ENCODE results near the gene FN1.
"Not testable (repeated sequence)": the region's sequence is repeated elsewhere in the genome, so short reads cannot be mapped to it uniquely, and the experiment has no call there.

Gene FN1

DNA sequence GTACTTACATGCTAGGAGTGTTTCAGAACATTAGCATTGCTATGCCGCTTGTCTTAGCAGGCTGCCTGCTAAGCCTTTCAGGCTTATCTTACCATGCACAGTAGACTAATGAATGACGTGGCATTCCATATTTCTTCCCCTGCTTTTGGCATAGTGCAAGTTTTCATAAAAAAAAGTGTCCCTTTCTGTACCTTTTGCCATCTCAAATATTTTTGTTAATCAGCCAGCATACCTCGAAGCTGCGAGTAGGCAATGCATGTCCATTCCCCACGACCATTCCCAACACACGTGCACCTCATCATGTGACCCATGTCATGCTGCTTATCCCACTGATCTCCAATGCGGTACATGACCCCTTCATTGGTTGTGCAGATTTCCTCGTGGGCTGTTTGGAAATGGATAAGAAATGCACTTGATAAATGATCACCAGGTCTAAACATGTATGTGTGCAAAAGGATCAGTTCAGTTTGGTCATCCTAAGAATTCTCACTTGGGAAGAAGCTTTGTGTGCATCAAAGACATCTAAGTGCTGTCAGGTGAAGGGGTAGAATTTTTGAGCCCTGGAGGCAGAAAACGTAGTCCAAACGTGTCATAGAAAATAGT lies 13.9 kb downstream of the FN1 start:
- peak; percentile 16 for DNase-seq

DNA sequence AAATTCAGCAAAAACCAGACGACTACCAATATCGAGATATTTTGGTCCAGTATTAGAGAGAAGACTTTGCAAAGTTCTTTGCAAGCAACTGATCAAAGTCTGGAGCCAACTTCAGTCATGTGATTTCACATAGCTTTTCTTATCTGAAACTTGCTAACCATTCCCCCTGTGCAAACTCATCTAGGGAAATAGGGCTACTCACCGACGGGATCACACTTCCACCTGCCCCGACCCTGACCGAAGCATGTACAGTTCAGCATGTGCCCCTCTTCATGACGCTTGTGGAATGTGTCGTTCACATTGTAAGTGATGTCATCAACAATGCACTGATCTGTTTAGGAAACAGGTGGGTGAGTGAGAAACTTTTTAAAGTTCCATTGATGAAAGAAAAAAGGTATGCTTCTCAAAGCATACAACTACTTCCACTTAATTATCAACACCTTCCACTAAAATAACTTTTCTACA lies 15.4 kb downstream of the FN1 start:
- DNase-seq = no peak

DNA sequence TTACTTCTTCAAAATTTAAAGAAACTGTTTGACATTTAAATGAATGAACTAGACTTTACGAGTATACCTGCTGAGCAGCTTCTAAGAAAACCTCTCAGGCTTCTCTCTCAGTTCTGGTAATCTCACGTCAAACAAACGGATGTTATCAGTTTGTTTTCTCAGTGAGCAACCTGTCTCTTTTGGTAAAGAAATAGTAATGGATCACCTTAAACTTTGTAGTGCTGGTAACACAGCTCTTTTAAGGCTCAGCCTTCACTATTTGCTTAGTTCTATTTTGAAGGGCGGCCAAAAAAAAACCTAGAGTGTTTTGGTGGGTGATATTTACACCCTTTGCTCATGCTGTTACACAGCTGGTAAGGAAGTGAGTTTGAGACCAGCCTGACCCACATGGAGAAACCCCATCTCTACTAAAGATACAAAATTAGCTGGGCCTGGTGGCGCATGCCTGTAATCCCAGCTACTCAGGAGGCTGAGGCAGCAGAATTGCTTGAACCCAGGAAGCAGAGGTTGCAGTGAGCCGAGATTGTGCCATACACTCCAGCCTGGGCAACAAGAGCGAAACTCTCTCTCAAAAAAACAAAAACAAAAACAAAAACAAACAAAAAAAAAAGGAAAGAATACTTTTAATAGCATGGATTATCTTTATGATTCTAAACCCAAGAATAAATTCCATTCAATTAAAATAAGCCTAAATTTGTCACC lies 15.9 kb downstream of the FN1 start:
- DNase-seq = no peak

DNA sequence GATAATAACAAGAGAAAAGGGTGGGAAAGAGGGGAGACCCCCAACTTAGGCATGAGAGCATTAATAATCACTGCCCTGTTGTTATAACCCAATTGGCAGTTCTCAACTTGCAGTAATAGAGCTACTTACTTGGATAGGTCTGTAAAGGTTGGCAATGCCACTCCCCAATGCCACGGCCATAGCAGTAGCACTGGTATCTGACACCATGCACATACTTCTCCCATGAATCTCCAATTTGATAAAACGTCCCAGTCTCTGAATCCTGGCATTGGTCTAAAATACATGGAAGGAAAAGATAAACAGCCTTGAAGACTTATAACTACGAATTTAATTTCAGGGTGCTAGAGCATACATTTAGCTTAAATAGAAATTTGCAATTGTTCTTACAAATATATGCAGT lies 16.8 kb downstream of the FN1 start:
- DNase-seq = no peak

DNA sequence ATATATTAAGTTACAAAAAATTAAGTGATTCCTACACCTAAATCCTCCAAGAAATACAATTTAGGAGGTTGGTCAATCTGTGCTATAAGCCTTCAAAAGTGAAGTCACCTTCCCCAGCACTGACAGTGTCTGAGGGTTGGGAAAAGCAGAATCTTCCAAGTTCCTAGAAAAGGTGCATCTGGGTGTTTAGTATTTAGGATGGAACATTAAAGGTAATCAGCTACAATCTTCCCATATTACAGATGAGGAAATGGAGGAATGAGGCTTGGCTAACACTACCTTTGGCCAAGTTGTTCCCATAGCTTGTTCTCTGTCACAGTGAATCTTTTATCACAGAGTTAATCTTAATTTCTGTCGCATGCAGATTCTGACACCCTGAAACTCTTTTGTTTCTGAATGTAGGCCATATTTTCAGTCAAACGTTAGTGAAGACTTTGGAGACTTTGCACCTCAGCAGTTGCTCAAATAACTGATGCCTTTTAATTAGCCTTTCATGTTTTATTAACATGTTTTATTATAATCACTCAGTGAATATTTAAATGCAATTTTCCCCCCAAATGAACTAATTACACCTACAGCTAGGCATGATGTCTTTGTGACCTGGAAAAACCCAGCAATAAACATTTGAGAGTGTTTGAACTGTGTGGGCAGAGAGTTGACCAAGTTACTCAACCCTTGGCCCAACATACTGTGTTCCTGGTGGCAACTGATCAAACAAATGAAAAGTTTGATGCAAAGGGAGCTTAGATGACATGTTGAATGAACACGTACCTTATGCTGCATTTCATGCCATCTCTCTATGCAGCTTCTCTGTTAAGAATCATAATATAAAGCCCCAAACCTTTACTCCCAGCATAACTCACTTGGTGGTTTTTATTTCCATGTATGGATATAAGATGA lies 17.6 kb downstream of the FN1 start:
- no peak for DNase-seq

DNA sequence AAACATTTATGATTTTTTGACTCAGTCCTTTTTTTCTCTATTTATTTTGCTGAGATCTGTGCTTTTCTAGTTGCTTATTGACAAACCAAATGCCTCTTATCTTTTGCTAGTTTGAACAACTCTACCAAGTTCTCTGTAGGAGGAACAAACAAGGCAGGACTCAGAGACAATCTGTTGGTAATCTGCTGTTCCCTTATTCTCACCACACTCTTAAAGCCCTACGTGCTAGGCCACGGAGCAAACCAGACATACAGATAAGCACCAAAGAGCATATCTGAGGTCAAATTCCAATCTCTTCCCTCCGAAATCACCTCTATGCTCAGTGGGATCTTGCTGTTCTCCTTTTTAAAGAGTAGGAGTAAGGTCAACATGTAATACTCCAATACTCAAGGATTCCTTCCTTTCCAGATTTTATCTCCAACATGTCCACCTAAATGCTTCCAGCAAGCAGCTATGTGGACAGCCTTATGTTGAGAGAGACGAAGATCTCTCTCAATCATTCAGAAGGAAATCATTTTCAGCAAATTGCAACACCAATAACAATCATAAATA lies 18.4 kb downstream of the FN1 start:
- DNase-seq = no peak

DNA sequence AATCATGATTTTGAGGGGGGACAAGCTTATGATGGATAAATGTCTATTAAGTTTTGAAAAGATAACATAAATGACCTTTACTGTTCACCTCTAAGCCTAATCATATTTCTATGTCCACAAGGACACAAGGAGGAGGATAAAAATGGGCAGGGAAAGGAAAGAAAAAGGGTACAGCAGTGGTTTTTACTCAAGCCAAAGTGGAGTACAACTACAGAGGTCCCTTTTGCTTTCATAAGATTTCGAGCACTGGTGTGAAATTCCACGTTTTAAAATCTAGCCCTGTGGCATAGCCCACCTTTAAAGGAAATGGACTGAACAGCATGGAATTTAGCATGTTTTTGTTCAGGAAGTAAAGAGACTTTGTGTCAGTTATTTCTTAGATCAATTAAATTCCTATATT lies 19.2 kb downstream of the FN1 start:
- no peak for DNase-seq

DNA sequence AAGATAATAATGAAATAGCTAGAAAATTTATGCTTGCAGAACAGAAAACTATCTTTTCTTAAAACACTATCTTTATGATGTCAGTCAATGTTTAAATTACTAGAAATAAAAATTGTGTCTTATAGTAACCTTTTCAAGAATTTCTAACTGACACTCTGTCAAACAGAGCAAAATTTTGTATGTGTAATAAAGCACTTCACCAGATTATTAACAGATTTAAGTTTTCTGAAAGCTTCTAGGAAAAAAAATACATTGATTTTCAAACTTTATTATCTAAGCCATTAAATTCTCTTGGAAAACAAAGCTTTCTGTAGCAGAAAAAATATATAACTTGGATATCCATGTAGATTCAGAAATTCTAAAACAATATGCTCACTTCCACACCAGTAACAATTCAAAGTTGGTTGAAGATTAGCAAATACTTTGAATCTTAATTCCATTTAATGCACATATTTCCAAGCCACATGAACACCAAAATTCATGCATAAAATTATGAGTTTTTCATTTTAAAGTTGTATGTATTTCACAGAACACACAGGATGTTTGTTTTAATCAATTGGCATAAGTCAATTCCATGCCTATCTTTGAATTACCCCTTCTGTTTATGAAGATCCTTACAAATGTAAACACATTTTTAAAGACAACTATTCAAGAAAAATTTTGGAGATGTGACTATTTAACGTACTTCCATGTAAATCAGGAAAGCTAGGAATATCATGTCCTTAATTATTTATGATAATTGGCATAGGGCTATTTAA lies 19.9 kb downstream of the FN1 start:
- no peak for DNase-seq

DNA sequence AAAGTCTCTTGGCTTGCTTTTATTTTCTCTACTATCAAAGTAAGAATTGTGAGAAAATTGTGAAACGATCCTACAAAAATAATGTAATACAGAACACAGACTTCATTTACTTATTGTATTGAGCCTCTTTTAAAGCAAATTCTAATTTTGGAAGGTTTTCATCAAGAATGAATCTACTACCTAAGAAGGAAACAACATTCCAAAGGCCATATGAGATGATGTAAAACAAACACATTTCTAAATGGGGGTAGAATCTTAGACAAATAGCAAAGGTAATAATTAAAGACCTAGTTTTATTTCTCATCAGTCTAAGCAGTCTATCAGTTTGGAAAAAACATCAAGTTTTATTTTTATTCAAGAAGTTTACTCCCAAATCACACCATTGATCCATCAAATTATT lies 20.6 kb downstream of the FN1 start:
- DNase-seq = no peak

DNA sequence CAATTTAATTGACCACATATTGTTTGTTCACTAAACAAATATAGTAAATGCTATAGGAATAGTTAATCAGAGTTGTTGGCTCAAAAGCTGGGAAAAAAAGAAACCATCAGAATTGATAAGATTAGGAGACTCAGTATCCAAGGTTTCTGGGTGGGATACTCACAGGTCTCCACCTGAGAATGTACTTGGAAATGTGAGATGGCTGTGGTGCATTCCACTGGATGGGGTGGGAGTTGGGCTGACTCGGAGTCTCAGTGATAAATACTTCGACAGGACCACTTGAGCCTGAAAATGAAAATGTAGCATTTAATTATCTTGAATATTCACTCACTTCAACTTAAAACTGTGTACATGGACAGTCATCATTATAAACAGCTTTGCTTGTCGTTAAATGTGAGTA lies 21.2 kb downstream of the FN1 start:
- no peak for DNase-seq

DNA sequence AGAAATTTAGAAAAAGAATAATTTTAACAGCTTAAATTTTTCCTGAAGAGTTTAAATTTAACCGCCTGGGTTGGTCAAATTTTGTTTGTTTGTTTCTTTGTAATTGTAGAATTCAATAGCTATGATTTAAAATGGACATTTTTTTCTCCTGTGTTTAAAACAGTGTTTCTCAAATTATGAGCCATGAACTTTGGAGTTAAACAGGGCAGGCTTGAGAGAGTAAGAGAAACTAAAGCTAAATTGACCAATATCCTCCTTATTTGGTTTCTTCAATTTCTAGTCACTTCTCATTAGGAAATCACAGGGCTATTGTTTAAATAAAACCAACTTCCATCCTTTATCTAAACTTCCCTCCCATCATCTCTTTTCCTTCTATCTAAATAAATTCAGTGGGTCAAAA lies 21.9 kb downstream of the FN1 start:
- no peak for DNase-seq

DNA sequence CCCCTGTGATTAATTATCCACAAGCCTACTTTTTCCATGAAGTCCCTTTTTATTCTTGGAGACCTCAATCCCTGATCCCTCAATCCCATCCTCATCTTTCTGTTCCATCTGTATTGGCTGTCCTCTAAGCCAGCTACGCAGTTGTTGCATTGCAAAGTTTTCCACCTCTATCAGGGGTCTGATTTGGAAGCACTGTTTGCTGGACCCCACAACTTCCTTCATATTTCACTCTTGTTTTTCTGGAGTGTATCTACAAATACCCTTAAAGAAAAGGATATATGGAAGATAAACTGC lies 22.4 kb downstream of the FN1 start:
- DNase-seq = no peak

DNA sequence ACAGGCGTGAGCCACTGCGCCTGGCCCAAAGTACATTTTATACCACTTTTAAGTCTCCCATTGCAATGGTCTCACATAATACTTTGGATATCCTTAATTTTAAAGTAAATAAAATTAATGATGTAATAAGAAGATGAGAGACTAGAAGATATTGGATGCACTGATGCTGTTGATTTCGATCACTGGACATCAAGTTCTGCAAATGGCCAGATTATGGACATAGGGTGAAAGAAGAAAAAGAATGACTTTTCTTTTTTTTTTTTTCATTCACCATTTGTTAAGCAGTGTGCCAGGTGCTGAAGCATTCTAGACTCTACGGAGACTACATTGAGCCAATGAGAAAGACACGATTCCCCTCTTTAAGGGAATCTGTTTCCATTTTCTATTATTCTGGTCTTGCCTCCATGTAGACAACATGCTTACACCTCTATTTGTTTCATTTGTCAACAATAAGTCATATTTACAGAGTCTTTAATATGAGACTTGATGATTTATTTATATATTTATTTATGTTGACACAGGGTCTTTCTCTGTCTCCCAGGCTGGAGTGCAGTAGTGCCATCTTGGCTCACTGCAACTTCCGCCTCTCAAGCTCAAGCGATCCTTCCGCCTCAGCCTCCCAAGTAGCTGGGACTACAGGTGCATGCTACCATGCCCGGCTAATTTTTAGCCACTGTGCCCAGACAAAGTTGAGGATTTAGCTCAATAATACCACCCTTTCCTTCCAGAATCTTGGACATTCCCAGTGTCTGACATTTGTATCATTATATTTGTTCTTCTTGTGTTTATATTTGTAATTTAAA lies 23.7 kb downstream of the FN1 start:
- DNase-seq = no peak

DNA sequence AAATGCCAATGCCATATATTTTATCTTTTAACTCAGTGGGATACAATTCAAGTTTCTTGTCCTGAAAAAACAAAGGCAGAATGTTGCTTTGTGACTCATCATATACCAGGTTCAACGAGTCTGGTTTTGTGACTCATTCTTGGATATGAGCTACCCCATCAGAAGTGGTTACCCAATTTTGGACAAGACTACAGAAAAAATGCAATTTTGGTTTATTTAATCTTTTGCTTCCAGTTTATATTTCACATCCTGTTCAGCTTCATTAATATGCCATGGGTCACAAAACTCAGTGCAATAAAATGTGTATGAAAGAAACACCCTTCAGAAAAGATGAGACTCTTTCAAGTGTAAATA lies 25.0 kb downstream of the FN1 start:
- DNase-seq = no peak

DNA sequence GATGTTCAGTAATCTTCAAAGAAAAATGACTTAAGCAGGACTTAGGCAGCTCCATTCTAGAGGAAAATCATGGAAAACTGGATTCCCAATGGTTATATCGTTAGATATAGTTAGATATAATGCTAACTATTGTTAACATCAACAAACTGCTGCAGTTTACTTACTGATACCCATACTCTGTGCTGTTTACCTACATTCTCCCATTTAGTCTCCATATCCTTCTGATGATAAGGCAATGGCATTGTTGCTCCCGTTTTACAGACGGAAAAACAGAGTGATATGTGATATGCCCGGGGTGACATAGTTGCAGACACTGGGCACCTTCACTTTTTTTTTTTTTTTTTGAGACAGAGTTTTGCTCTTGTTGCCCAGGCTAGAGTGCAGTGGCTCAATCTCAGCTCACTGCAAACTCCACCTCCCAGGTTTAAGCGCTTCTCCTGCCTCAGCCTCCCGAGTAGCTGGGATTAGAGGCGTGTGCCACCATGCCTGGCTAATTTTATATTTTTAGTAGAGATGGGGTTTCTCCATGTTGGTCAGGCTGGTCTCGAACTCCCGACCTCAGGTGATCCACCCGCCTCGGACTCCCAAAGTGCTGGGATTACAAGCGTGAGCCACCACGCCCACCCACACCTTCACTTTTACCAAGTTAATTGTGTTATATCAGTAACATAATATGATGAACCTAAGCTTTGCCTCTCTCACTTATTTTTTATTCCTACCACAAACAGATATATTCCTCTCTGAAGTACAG lies 25.5 kb downstream of the FN1 start:
- DNase-seq = not testable (repeated sequence)

DNA sequence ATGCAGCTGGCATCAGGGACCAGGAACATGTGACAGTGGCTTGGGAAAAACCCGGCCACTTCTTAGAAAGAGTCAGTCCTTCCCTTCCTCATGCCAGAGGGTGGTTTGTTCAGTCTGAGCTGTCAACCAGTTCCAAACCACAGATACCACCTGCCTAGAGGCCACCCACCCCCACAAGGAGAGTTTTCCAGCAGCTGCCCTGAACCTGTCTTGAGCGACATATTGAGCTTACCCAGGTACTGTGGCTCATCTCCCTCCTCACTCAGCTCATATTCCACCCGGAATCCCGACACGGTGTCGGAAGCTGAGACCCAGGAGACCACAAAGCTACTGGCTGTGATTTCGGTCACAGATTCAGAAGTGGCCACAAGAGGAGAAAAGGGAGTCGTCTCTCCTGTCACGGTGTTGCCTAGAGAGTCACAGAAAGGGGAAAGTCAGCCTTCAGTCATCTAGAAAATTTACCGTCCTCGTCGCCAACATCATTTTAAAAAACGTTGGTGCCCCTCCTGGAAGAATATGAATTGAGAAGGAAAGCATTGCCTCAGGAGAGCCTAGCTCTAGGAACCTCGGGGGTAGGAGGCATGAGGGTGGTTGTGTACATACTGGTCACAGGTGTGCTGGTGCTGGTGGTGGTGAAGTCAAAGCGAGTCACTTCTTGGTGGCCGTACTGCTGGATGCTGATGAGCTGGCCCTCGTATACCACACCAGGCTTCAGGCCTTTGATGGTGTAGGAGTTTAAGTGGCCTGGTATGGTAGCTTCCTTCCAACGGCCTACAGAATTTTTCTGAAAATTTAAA lies 26.3 kb downstream of the FN1 start:
- DNase-seq = no peak

DNA sequence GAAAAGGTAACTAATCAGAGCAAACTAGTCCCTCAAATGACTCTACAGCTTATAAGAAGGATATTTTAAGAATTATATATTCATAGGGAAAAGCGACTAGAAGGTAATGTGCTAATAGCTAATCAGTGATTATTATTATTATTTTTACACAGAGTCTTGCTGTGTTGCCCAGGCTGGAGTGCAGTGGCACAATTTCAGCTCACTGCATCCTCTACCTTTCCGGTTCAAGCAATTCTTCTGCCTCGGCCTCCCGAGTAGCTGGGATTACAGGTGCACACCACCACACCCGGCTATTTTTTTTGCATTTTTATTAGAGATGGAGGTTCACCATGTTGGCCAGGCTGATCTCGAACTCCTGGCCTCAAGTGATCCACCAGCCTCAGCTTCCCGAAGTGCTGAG lies 27.4 kb downstream of the FN1 start:
- DNase-seq = not testable (repeated sequence)

DNA sequence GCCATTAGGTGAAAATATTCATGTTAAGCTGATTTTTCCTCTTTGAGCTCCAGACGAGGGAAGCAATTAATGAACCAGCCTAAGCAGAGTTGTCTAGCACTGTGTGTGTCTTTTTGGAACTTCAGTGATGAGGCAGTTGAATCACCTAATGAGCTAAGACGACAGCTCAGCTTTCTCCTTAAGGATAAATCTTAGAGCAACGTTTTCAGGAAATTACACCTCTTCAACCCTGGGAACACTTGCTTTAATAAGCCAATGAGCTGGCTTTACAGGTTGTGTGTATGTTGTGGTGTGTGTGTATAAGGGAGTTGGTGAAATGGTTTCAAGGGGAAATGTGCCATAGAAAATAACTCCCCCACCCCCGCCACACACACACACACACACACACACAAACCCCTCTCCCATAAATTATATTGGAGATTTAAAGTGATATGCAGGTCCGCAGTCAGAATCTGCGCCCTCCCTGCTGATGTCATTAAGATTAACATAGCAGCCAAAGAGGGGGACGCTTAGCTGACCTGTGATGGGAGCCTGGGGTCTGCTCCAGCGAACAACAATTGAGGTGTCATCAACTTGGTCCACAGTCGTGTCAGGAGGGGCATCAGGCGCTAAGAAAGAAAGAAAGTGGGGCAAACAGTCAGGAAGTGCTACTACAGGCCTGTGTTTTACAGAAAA lies 28.1 kb downstream of the FN1 start:
- DNase-seq = no peak

DNA sequence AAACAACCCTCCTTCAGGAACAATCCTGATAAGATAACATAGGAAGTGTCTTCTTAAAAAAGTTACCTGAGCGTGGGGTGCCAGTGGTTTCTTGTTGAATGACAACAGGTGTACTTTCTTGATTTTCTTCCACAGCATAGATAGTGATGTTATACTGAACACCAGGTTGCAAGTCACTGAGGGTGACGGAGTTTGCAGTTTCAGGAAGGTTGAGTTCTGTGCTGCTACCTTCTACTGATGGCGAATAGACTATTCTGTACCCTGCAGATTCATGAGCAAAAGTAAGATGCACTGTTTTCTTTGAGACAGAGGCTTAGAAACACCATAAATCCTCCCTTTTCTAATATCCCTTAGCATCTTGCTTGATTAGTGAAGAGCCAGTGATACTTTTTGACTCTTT lies 28.8 kb downstream of the FN1 start:
- DNase-seq = no peak

All from NCI-H82 (cell line).